Left ventricle myocardium inferior (tissue), 1 donor: ENCODE results near the gene TGFB2. TPM values are rescaled to one million over a fixed set of nuclear protein-coding genes. Genes with fewer than 3 reads are reported as not detected.

Experiments
- DNase-seq: peaks from one replicate; pipeline ENCODE4 v3.0.0-alpha.2; 2020
- H3K27ac ChIP-seq: fragments of 200-600 bp; replicated peaks from 2 replicates; pipeline ENCODE4 v1.8.0; 2021
- H3K27me3 ChIP-seq: fragments of 200-600 bp; 2 replicates; pipeline ENCODE4 v1.8.0; 2021; ENCODE audit warnings: low read depth
- H3K36me3 ChIP-seq: fragments of 200-600 bp; 2 replicates; pipeline ENCODE4 v1.8.0; 2021
- H3K4me1 ChIP-seq: fragments of 200-600 bp; 2 replicates; pipeline ENCODE4 v1.8.0; 2021
- H3K4me3 ChIP-seq: fragments of 200-600 bp; 2 replicates; pipeline ENCODE4 v1.8.0; 2021; ENCODE audit warnings: mild to moderate bottlenecking, moderate library complexity
- H3K9me3 ChIP-seq: fragments of 200-600 bp; replicated peaks from 2 replicates; pipeline ENCODE4 v1.8.0; 2021
- CTCF ChIP-seq: fragments of 200-600 bp; IDR thresholded peaks from 2 replicates; pipeline ENCODE4 v1.8.0; 2021; ENCODE audit warnings: antibody characterized with exemption, mild to moderate bottlenecking, borderline replicate concordance
- intact Hi-C: fragments of 100-400 bp; cut with micrococcal nuclease; formaldehyde crosslinking; loops from one replicate; pipeline ENCODE4 v1.11.0; 2022
- total RNA-seq: library from RNA; stranded (reverse); fragmentation: NEBNext Ultra II Directional; extraction: Animal tissue kit (Norgen Biotek cat#: 25700); gene quantifications from one replicate; pipeline ENCODE4 v1.2.1, GENCODE V29; 2021
- donor health status: DM: no; HTN: yes; CAD: no; lungs with severe emphysema.

TGFB2 gene
- total RNA-seq, 1 donor from 2014 or later: 4.4 TPM

DNA sequence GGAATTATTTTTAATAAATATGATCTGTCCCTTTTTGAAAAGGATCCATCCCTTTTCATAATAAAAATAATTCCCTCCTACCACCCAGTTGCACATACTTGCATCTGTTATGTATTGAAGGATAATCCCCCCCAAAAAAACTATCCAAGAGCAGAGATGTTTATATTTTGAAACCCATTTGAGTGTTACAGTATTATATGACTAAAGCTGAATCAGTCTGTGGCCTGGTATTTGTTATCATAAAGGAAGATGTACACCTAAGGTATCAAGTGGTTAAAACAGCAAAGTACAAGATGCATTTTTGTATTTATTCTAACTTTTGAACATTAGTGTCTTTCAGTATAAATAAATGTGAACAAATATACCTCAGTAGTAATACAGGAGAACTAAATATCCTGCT is 12.7 kb upstream of the TGFB2 start:
- no peak for TF ChIP-seq CTCF
- peaks cover 5% of the 10 kb centered on the region for H3K36me3 ChIP-seq
- H3K27me3 ChIP-seq: no peaks in the 10 kb centered on the region
- no peak for DNase-seq
- no peak overlapping the region for H3K27ac ChIP-seq
- H3K4me1 ChIP-seq: no peaks in the 10 kb centered on the region
- intact Hi-C loops: loop anchor here (10.0 kb wide), 1 partner anchor 192 kb away; no protein-coding TSS in a partner anchor
- no peak overlapping the region for H3K4me3 ChIP-seq
- no peaks in the 10 kb centered on the region for H3K9me3 ChIP-seq

GRCh38 chr1:218336328-218336727 is 8.8 kb upstream of the TGFB2 start:
- no peak for TF ChIP-seq CTCF
- no peak overlapping the region for H3K4me3 ChIP-seq
- no peak overlapping the region for H3K27ac ChIP-seq
- intact Hi-C loops: loop anchor here (5.0 to 10.0 kb wide), 2 partner anchors 188 to 731 kb away; no protein-coding TSS in a partner anchor
- H3K9me3 ChIP-seq: no peaks in the 10 kb centered on the region
- H3K4me1 ChIP-seq: no peaks in the 10 kb centered on the region
- DNase-seq: no peak
- H3K27me3 ChIP-seq: no peaks in the 10 kb centered on the region
- H3K36me3 ChIP-seq: peaks cover under 1% of the 10 kb centered on the region

GRCh38 chr1:218339267-218339831 is 5.8 kb upstream of the TGFB2 start:
- DNase-seq: no peak
- intact Hi-C loops: loop anchor here (5.0 to 10.0 kb wide), 2 partner anchors 185 to 728 kb away; no protein-coding TSS in a partner anchor
- TF ChIP-seq CTCF: peak; percentile 81

GRCh38 chr1:218341325-218341724 is 3.8 kb upstream of the TGFB2 start:
- DNase-seq: no peak
- Histone ChIP-seq H3K36me3 (no peaks in the 10 kb centered on the region), H3K4me1 (peaks cover 18% of the 10 kb centered on the region), H3K4me3 (no peak overlapping the region), H3K27me3 (no peaks in the 10 kb centered on the region), H3K9me3 (no peaks in the 10 kb centered on the region), H3K27ac (no peak overlapping the region)
- intact Hi-C loops: no loop called here
- TF ChIP-seq CTCF: no peak

More at GRCh38 chr1:218339267-218339831, 5.8 kb upstream of the TGFB2 start:
- H3K36me3 ChIP-seq: no peaks in the 10 kb centered on the region
- H3K4me3 ChIP-seq: no peak overlapping the region
- H3K27me3 ChIP-seq: no peaks in the 10 kb centered on the region
- H3K9me3 ChIP-seq: no peaks in the 10 kb centered on the region
- H3K27ac ChIP-seq: no peak overlapping the region
- no peaks in the 10 kb centered on the region for H3K4me1 ChIP-seq

DNA sequence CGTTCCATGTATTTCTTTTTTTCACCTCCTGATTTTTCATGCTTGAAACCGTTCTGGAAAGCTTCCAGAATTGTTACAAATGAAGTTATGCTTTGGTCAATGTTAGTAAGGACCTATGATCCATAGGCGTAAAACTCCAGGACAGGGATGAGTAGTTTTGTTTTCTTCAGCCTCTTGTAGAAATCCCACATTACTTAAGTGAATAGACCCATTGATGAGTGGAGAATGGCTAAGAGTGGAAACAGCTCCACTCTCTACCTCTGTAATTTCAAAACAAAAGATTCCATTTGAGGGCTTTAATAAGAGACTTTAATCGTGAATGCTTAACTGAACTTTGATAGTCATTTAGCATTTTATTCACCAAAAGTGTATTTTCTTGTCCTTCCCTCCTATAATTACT is 3.0 kb upstream of the TGFB2 start:
- Histone ChIP-seq H3K4me1 (peaks cover 23% of the 10 kb centered on the region), H3K36me3 (no peaks in the 10 kb centered on the region), H3K27ac (no peak overlapping the region), H3K27me3 (no peaks in the 10 kb centered on the region), H3K9me3 (no peaks in the 10 kb centered on the region), H3K4me3 (no peak overlapping the region)
- no peak for DNase-seq
- intact Hi-C loops: no loop called here
- no peak for TF ChIP-seq CTCF
